Natural killer cell (primary cell): Measurements from ENCODE around the gene MSANTD2. TPM values are rescaled to one million over a fixed set of nuclear protein-coding genes. Genes with fewer than 3 reads are reported as not detected.

Experiments
- ATAC-seq, 3 donors: fragments of 150-1000 bp in 2 of 3; fragments of 200-7000 bp in 1 of 3; cut with Tn5 transposase; 1 replicate in 1 of 3; 2 replicates in 2 of 3; pipeline ENCODE4 v1.10.0; 2021; ENCODE audit warnings: mild to moderate bottlenecking in 2 of 3, moderate library complexity in 2 of 3
- DNase-seq, 2 donors: peaks; one replicate each; pipeline versions ENCODE4 v3.0.0 to v3.0.0-alpha.2; 2013 to 2021; ENCODE audit warnings: mixed read lengths in 1 of 2
- H3K27ac ChIP-seq: one replicate; pipeline ENCODE4 v1.5.1; 2013; ENCODE audit warnings: mild to moderate bottlenecking, low read length
- H3K27me3 ChIP-seq: one replicate; pipeline ENCODE4 v1.6.1; 2013; ENCODE audit warnings: low read length; ENCODE audit not compliant: control insufficient read depth, insufficient read depth
- H3K36me3 ChIP-seq: one replicate; pipeline ENCODE4 v1.6.1; 2013; ENCODE audit warnings: low read length; ENCODE audit not compliant: control insufficient read depth, insufficient read depth
- H3K4me1 ChIP-seq: one replicate; pipeline ENCODE4 v1.6.1; 2013; ENCODE audit warnings: low read length; ENCODE audit not compliant: control insufficient read depth, insufficient read depth
- H3K4me3 ChIP-seq: one replicate; pipeline ENCODE4 v1.5.1; 2013; ENCODE audit warnings: low read length
- H3K9me3 ChIP-seq: one replicate; pipeline ENCODE4 v1.6.1; 2013; ENCODE audit warnings: low read length; ENCODE audit not compliant: control insufficient read depth, insufficient read depth
- H3K27ac Mint-ChIP-seq, 2 donors: one replicate each; pipeline ENCODE4 v1.8.0; 2022; ENCODE audit warnings: mild to moderate bottlenecking in 2 of 2, mixed read lengths in 2 of 2, moderate library complexity in 1 of 2
- H3K27me3 Mint-ChIP-seq, 2 donors: one replicate each; pipeline ENCODE4 v1.8.0; 2022; ENCODE audit warnings: low read depth in 2 of 2, mixed read lengths in 2 of 2
- H3K36me3 Mint-ChIP-seq: one replicate; pipeline ENCODE4 v1.8.0; 2022; ENCODE audit warnings: mixed read lengths
- H3K4me1 Mint-ChIP-seq, 2 donors: one replicate each; pipeline ENCODE4 v1.8.0; 2022; ENCODE audit warnings: mixed read lengths in 2 of 2
- H3K4me3 Mint-ChIP-seq: one replicate; pipeline ENCODE4 v1.8.0; 2022; ENCODE audit warnings: mild to moderate bottlenecking, moderate library complexity, mixed read lengths
- H3K9me3 Mint-ChIP-seq, 2 donors: one replicate each; pipeline ENCODE4 v1.8.0; 2022; ENCODE audit warnings: mixed read lengths in 2 of 2
- CTCF ChIP-seq: fragments of 200-600 bp; IDR thresholded peaks from one replicate; pipeline ENCODE4 v1.8.0; 2022; ENCODE audit warnings: antibody characterized with exemption
- WGBS: methylation state at CpG from one replicate; pipeline ENCODE4 v1.1.7; 2013; ENCODE audit warnings: missing lambda C conversion rate; ENCODE audit not compliant: insufficient coverage; 5-methylcytosine and 5-hydroxymethylcytosine counted together
- intact Hi-C: fragments of 100-400 bp; cut with micrococcal nuclease; formaldehyde crosslinking; loops from one replicate; pipeline ENCODE4 v1.14.2; 2022
- total RNA-seq, 4 donors: library from RNA; stranded (reverse); fragments of 120-200 nt in 1 of 4; gene quantifications; one replicate each; pipeline versions ENCODE4 v1.2.3 to v1.2.4, GENCODE V29; 2013 to 2022

MSANTD2 gene
- total RNA-seq, 3 donors from 2014 or later (not counting 1 experiment from before 2014, with no cell fraction given) = 10.1 to 14.1 (median 13.3) TPM

DNA sequence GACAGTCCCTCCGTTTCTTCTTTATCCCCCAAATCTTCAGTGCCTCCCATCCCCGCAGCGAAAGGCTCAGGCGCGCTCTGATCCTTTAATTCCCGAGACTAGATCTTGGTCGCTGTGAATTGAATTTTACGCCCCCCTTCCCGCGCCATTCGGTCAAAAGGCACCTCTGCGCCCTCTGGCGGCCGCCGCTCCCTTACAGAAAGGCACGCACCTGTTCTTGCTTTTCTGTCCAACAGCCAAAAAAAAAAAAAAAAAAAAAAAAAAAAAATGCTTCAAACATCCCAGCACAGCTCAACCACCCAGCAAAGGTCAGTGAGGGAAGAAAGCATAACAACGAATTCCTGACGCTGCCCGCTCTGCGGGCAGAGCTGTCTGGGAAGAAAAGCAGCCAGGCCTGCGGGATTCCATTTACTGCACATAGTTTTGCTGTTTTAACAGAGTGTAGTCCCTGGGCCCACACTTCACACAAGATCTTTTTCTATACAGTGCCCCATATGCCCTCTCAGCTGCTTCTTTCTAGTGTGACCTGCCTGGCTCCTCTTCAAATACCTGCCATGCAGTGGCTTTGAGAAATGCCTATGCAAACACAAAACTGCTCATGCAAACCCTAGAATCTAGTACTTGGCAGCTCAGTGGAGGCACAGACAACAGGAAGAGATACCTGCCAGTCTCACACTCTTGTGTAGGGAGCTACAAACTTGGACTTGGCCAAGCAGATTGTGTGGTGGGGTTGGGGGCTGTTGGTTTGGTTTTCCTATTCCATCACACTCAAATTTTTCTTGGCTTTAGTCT, 36.9 kb downstream of the MSANTD2 start:
- Histone ChIP-seq H3K36me3 (peaks cover 11% of the 10 kb centered on the region), H3K4me3 (peak overlapping the region; percentile 41), H3K27me3 (peaks cover 37% of the 10 kb centered on the region), H3K9me3 (no peaks in the 10 kb centered on the region), H3K4me1 (peaks cover 47% of the 10 kb centered on the region), H3K27ac (no peak overlapping the region)
- Mint-ChIP-seq H3K9me3 (no peaks in the 10 kb centered on the region), H3K27me3 (peaks cover 23 to 26% of the 10 kb centered on the region in 2 donors), H3K27ac (no peak overlapping the region), H3K4me3 (peak overlapping the region; percentile 97), H3K36me3 (no peaks in the 10 kb centered on the region), H3K4me1 (peaks cover 17 to 27% of the 10 kb centered on the region in 2 donors)
- WGBS = 10% methylated on average over 21 of the region's 21 CpGs
- peak; percentile 86 for TF ChIP-seq CTCF
- DNase-seq (peak; percentile 77 to 88), ATAC-seq (peak; percentile 61 to 65 (median 64))
- intact Hi-C loops = loop anchor here (1.0 to 10.0 kb wide), 3 partner anchors 35 to 94 kb away; no protein-coding TSS in a partner anchor

DNA sequence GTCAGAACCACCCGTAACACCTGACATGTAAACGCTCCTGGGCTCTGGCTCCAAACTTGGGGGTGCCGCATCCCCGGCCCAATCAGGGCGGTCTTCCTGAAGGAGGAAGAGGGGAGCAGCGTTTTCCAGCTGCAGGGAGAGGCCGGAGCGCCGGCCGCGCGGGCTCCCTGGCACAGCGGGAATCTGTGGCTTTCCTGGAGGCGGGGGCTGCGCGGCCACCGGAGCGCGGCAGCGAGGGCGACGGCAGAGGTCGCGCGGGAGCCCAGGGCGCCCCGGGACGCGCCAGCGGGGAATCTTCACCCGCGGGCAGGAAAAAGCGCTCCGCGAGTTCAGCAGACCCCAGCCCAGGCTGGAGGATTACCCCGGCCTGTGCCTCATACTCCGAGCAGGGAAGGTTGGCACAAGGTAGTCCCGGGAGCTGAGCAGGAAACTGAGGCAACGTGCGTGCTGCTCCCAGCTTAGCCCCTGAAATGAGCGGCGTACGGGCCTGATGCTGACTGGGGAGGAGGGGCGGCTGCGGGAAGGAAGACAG, 37.5 kb downstream of the MSANTD2 start:
- Mint-ChIP-seq H3K4me3 (peak overlapping the region; percentile 97), H3K27me3 (peaks cover 26 to 33% of the 10 kb centered on the region in 2 donors), H3K27ac (no peak overlapping the region), H3K4me1 (peaks cover 20 to 30% of the 10 kb centered on the region in 2 donors), H3K9me3 (no peaks in the 10 kb centered on the region), H3K36me3 (no peaks in the 10 kb centered on the region)
- peak overlapping the region; percentile 41 for H3K4me3 ChIP-seq
- peaks cover 8% of the 10 kb centered on the region for H3K36me3 ChIP-seq
- peaks cover 42% of the 10 kb centered on the region for H3K27me3 ChIP-seq
- intact Hi-C loops = loop anchor here (1.0 to 10.0 kb wide), 3 partner anchors 36 to 93 kb away; no protein-coding TSS in a partner anchor
- ATAC-seq (peak; percentile 19 to 33 (median 22)), DNase-seq (no peak)
- no peak for TF ChIP-seq CTCF
- H3K4me1 ChIP-seq = peaks cover 51% of the 10 kb centered on the region
- WGBS = under 1% methylated on average over 45 of the region's 45 CpGs
- no peaks in the 10 kb centered on the region for H3K9me3 ChIP-seq
- no peak overlapping the region for H3K27ac ChIP-seq

GRCh38 chr11:124762105-124762623, 38.0 kb downstream of the MSANTD2 start, which contains the start of gene ESAM:
ESAM (minus strand) TSS chr11:124762290; CDS start chr11:124762154, 136 bp downstream.
- peaks cover 42% of the 10 kb centered on the region for H3K27me3 ChIP-seq

More at GRCh38 chr11:124762105-124762623, 38.0 kb downstream of the MSANTD2 start, which contains the start of gene ESAM:
- Mint-ChIP-seq H3K36me3 (no peaks in the 10 kb centered on the region), H3K4me3 (peak within 1 kb of the TSS; percentile 97), H3K27me3 (peaks cover 30 to 36% of the 10 kb centered on the region in 2 donors), H3K4me1 (peaks cover 20 to 30% of the 10 kb centered on the region in 2 donors), H3K27ac (no peak within 1 kb of the TSS), H3K9me3 (no peaks in the 10 kb centered on the region)
- H3K9me3 ChIP-seq = no peaks in the 10 kb centered on the region
- H3K36me3 ChIP-seq = peaks cover 5% of the 10 kb centered on the region
- peaks cover 51% of the 10 kb centered on the region for H3K4me1 ChIP-seq
- ATAC-seq (peak; percentile 62 to 69 (median 64)), DNase-seq (peak; percentile 34 to 82)
- H3K27ac ChIP-seq = no peak within 1 kb of the TSS
- no peak for TF ChIP-seq CTCF
- under 1% methylated on average over 53 of the region's 55 CpGs for WGBS
- intact Hi-C loops = loop anchor here (2.0 to 10.0 kb wide), 2 partner anchors 37 to 73 kb away; no protein-coding TSS in a partner anchor
- peak within 1 kb of the TSS; percentile 41 for H3K4me3 ChIP-seq
